ENCODE results near the gene MSH3. TPM values are rescaled to one million over a fixed set of nuclear protein-coding genes. Genes with fewer than 3 reads are reported as not detected.

The MSH3 gene
- 17.5 and 21.9 TPM in 2 replicates for total RNA-seq (2022)
- Bru-seq, nascent RNA = percentile 77 among the genes with signal in this experiment
- BruChase-seq, experiment 1, labeled RNA remaining after a 6-hour chase = percentile 64 among the genes with signal in this experiment
- percentile 65 among the genes with signal in this experiment for BruChase-seq, experiment 2, labeled RNA remaining after a 2-hour chase
- long read RNA-seq, full-length matches to known transcripts = 43 of 51 reads
- long read RNA-seq, partial matches to known transcripts = 5 of 51 reads
- long read RNA-seq, other reads (novel, unspliced or antisense) = 3 of 51 reads

DNA sequence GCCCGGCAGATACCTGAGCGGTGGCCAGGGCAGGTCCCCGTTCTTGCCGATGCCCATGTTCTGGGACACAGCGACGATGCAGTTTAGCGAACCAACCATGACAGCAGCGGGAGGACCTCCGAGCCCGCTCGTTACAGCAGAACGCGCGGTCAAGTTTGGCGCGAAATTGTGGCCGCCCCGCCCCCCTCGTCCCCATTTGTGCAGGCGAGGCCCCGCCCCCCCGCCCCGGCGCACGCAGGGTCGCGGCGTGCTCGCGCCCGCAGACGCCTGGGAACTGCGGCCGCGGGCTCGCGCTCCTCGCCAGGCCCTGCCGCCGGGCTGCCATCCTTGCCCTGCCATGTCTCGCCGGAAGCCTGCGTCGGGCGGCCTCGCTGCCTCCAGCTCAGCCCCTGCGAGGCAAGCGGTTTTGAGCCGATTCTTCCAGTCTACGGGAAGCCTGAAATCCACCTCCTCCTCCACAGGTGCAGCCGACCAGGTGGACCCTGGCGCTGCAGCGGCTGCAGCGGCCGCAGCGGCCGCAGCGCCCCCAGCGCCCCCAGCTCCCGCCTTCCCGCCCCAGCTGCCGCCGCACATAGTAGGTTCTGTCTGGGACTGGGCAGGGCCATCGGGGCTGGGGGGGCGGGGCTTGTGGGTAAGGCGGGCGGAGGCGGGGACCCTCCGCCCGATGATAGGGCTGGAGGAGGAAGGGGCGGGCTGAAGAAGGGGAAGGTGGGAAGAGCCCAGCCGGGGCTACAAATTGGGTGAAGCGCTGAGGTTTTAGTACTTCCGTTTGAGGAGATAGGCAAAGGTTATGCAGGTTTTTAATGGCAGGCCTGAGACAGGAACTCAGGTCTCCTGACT lies at the start of gene MSH3, which contains the start of gene DHFR:
Gene MSH3, plus strand, starts transcription at position 262 of the 840 bp plus-strand sequence. Its CDS starts 76 bp downstream, at position 338.
Gene DHFR, minus strand, starts transcription at position 593 of the 840 bp plus-strand sequence. Its CDS starts 494 bp downstream, at position 99.
- Mint-ChIP-seq H3K27me3 (ENCODE audit: insufficient read depth, unreplicated experiment) (no peaks in the 10 kb centered on the region), H3K4me3 (ENCODE audit: unreplicated experiment) (peak within 1 kb of the TSS; percentile 96), H3K27ac (ENCODE audit: low read depth, unreplicated experiment) (peak within 1 kb of the TSS; percentile 81), H3K4me1 (ENCODE audit: insufficient read depth, unreplicated experiment) (peaks cover 23% of the 10 kb centered on the region), H3K36me3 (ENCODE audit: insufficient read depth, unreplicated experiment) (peaks cover 32% of the 10 kb centered on the region), H3K9me3 (ENCODE audit: unreplicated experiment) (no peaks in the 10 kb centered on the region)
- CTCF ChIA-PET = no interaction called here
- TF ChIP-seq, protein P1, sequence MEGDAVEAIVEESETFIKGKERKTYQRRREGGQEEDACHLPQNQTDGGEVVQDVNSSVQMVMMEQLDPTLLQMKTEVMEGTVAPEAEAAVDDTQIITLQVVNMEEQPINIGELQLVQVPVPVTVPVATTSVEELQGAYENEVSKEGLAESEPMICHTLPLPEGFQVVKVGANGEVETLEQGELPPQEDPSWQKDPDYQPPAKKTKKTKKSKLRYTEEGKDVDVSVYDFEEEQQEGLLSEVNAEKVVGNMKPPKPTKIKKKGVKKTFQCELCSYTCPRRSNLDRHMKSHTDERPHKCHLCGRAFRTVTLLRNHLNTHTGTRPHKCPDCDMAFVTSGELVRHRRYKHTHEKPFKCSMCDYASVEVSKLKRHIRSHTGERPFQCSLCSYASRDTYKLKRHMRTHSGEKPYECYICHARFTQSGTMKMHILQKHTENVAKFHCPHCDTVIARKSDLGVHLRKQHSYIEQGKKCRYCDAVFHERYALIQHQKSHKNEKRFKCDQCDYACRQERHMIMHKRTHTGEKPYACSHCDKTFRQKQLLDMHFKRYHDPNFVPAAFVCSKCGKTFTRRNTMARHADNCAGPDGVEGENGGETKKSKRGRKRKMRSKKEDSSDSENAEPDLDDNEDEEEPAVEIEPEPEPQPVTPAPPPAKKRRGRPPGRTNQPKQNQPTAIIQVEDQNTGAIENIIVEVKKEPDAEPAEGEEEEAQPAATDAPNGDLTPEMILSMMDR (IDR thresholded peaks at IDR 0.05; ENCODE audit: unreplicated experiment) = no peak
- BruUV-seq (replicated peaks) = no TSS peak
- intact Hi-C loops (cut with micrococcal nuclease) = loop anchor here (2.0 to 10.0 kb wide), 2 partner anchors 166 to 250 kb away; partner anchors contain the start of genes FAM151B and ZFYVE16
- POLR2A ChIA-PET = interaction anchor here (0.5 to 2.4 kb wide), 8 partner anchors 10 to 1031 kb away, joined by 3 to 11 read pairs (median 4); partner anchors contain the start of genes FAM151B and ZFYVE16
- DNase-seq (ENCODE audit: unreplicated experiment) = peak; percentile 93

DNA sequence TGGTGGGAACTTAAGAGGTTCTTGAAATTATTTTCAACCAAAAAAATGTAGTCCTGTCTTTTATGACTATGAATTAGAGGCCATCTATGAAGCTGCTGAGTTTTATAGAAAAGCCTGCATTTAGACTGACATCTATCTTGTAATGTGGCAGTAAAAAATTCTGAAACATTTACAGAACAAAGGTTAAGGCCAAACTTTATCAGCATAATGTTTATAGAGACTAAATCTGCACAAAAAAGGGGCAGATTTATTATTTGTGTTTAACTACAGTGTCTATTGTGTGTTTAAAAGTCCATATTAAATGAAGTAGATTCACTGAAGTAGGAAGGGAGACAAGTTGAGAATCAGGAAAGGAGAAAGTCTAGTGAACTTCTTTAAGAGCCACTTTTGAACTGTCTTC lies 47.1 kb upstream of the MSH3 start:
- Mint-ChIP-seq H3K4me1 (ENCODE audit: insufficient read depth, unreplicated experiment) (no peaks in the 10 kb centered on the region), H3K9me3 (ENCODE audit: unreplicated experiment) (no peaks in the 10 kb centered on the region), H3K36me3 (ENCODE audit: insufficient read depth, unreplicated experiment) (no peaks in the 10 kb centered on the region), H3K4me3 (ENCODE audit: unreplicated experiment) (no peak overlapping the region), H3K27me3 (ENCODE audit: insufficient read depth, unreplicated experiment) (no peaks in the 10 kb centered on the region), H3K27ac (ENCODE audit: low read depth, unreplicated experiment) (no peak overlapping the region)
- BruUV-seq (replicated peaks) = no TSS peak
- ChIA-PET POLR2A (no interaction called here), CTCF (no interaction called here)
- DNase-seq (ENCODE audit: unreplicated experiment) = no peak
- TF ChIP-seq, protein P1 (IDR thresholded peaks at IDR 0.05; ENCODE audit: unreplicated experiment) = no peak
- intact Hi-C loops (cut with micrococcal nuclease) = no loop called here

GRCh38 chr5:80607832-80608231 lies 46.6 kb upstream of the MSH3 start:
- Mint-ChIP-seq H3K27me3 (ENCODE audit: insufficient read depth, unreplicated experiment) (no peaks in the 10 kb centered on the region), H3K4me3 (ENCODE audit: unreplicated experiment) (no peak overlapping the region), H3K36me3 (ENCODE audit: insufficient read depth, unreplicated experiment) (no peaks in the 10 kb centered on the region), H3K4me1 (ENCODE audit: insufficient read depth, unreplicated experiment) (no peaks in the 10 kb centered on the region), H3K27ac (ENCODE audit: low read depth, unreplicated experiment) (no peak overlapping the region), H3K9me3 (ENCODE audit: unreplicated experiment) (no peaks in the 10 kb centered on the region)
- DNase-seq (ENCODE audit: unreplicated experiment) = no peak
- intact Hi-C loops (cut with micrococcal nuclease) = no loop called here
- POLR2A ChIA-PET = no interaction called here
- CTCF ChIA-PET = no interaction called here
- TF ChIP-seq, protein P1 (IDR thresholded peaks at IDR 0.05; ENCODE audit: unreplicated experiment) = no peak
- BruUV-seq (replicated peaks) = no TSS peak

GRCh38 chr5:80608731-80609130 lies 45.7 kb upstream of the MSH3 start:
- Mint-ChIP-seq H3K27me3 (ENCODE audit: insufficient read depth, unreplicated experiment) (no peaks in the 10 kb centered on the region), H3K36me3 (ENCODE audit: insufficient read depth, unreplicated experiment) (no peaks in the 10 kb centered on the region), H3K9me3 (ENCODE audit: unreplicated experiment) (no peaks in the 10 kb centered on the region), H3K4me3 (ENCODE audit: unreplicated experiment) (no peak overlapping the region), H3K27ac (ENCODE audit: low read depth, unreplicated experiment) (no peak overlapping the region), H3K4me1 (ENCODE audit: insufficient read depth, unreplicated experiment) (no peaks in the 10 kb centered on the region)
- CTCF ChIA-PET = no interaction called here
- POLR2A ChIA-PET = no interaction called here
- TF ChIP-seq, protein P1 (IDR thresholded peaks at IDR 0.05; ENCODE audit: unreplicated experiment) = no peak
- no TSS peak for BruUV-seq (replicated peaks)
- intact Hi-C loops (cut with micrococcal nuclease) = no loop called here
- no peak for DNase-seq (ENCODE audit: unreplicated experiment)

All from MCF 10A (cell line).